HS-27A (cell line): ENCODE results near the gene NSMF.

Experiments used
- DNase-seq: peaks from one replicate; pipeline ENCODE4 v3.0.0-alpha.2; 2012; ENCODE audit warnings: low read depth, missing footprints

The NSMF gene

GRCh38 chr9:137447722-137448601 lies 11.2 kb downstream of the NSMF start:
- DNase-seq, result no peak

GRCh38 chr9:137446851-137447471 lies 12.2 kb downstream of the NSMF start:
- no peak for DNase-seq

- no peak for DNase-seq
Measured at GRCh38 chr9:137445930-137446431, 13.2 kb downstream of the NSMF start.

- DNase-seq, result peak; percentile 30
Measured at GRCh38 chr9:137445275-137445807, 13.8 kb downstream of the NSMF start.

GRCh38 chr9:137444106-137444790 lies 14.9 kb downstream of the NSMF start:
- no peak for DNase-seq

- no peak for DNase-seq
Measured at GRCh38 chr9:137441935-137442321, 17.2 kb downstream of the NSMF start.

- no peak for DNase-seq
Measured at GRCh38 chr9:137441289-137441934, 17.7 kb downstream of the NSMF start, which contains the start of gene ENTPD8. ENTPD8 (minus strand) TSS chr9:137441357; CDS start chr9:137438285, 3,072 bp downstream.

GRCh38 chr9:137439158-137439714 lies 19.9 kb downstream of the NSMF start:
- no peak for DNase-seq

- DNase-seq, result no peak
Measured at GRCh38 chr9:137438591-137439157, 20.5 kb downstream of the NSMF start.

GRCh38 chr9:137437691-137438590 lies 21.2 kb downstream of the NSMF start:
- no peak for DNase-seq

GRCh38 chr9:137436761-137437600 lies 22.2 kb downstream of the NSMF start:
- no peak for DNase-seq

GRCh38 chr9:137435980-137436760 lies 23.0 kb downstream of the NSMF start:
- DNase-seq, result no peak

- no peak for DNase-seq
Measured at GRCh38 chr9:137435381-137435891, 23.7 kb downstream of the NSMF start.

GRCh38 chr9:137434498-137435380 lies 24.4 kb downstream of the NSMF start:
- DNase-seq, result no peak

- DNase-seq, result no peak
Measured at GRCh38 chr9:137433916-137434431, 25.2 kb downstream of the NSMF start.

- DNase-seq, result no peak
Measured at GRCh38 chr9:137433349-137433915, 25.7 kb downstream of the NSMF start.
